Body of pancreas (tissue), 4 donors: ENCODE measurements around the gene PARP12. TPM values are rescaled to one million over a fixed set of nuclear protein-coding genes. Genes with fewer than 3 reads are reported as not detected.

Experiments used
- ATAC-seq: fragments of 150-250 bp; one replicate; pipeline ENCODE4 v1.9.1; 2016
- DNase-seq, 4 donors: peaks; one replicate each; pipeline ENCODE4 v3.0.0-alpha.2; 2019
- H3K27ac ChIP-seq, 4 donors: fragments of 200-600 bp; sonication (generic); 1 replicate in 3 of 4; 2 replicates in 1 of 4; pipeline versions ENCODE4 v1.5.1 to v1.6.1; 2016 to 2019; ENCODE audit warnings: mild to moderate bottlenecking in 1 of 4, mixed read lengths in 1 of 4, moderate library complexity in 1 of 4
- H3K27me3 ChIP-seq, 2 donors: fragments of 200-600 bp; sonication (generic); one replicate each; pipeline ENCODE4 v1.6.0; 2016; ENCODE audit warnings: mild to moderate bottlenecking in 1 of 2
- H3K36me3 ChIP-seq, 2 donors: fragments of 200-600 bp; sonication (generic); replicated peaks in 1 of 2; 2 replicates each; pipeline ENCODE4 v1.5.1; 2016; ENCODE audit warnings: low read depth in 2 of 2; ENCODE audit not compliant: insufficient read depth in 1 of 2
- H3K4me1 ChIP-seq: fragments of 200-600 bp; sonication (generic); one replicate; pipeline ENCODE4 v1.6.0; 2016
- H3K4me3 ChIP-seq, 2 donors: fragments of 200-600 bp; sonication (generic); 1 replicate in 1 of 2; 2 replicates in 1 of 2; pipeline ENCODE4 v1.5.1; 2016 to 2019
- H3K9me3 ChIP-seq, 3 donors: fragments of 200-600 bp; sonication (generic); 1 replicate in 2 of 3; 2 replicates in 1 of 3; pipeline ENCODE4 v1.5.1; 2016
- POLR2A ChIP-seq, 3 donors: fragments of 450-650 bp; IDR thresholded peaks; one replicate each; pipeline ENCODE4 v1.6.1; 2016; ENCODE audit warnings: antibody characterized with exemption in 3 of 3, mild to moderate bottlenecking in 2 of 3
- WGBS, 2 donors: methylation state at CpG; one replicate each; pipeline ENCODE4 v1.1.5; 2017; 5-methylcytosine and 5-hydroxymethylcytosine counted together
- intact Hi-C: fragments of 100-400 bp; cut with DNase I; formaldehyde crosslinking; loops from one replicate; pipeline ENCODE4 v1.15.1; 2023
- total RNA-seq, 2 donors: library from RNA; depleted of rRNA; stranded (reverse); fragments of >200 nt; gene quantifications; one replicate each; pipeline ENCODE4 v1.1.0, GENCODE V29; 2016
- TF ChIP-seq, protein P1 (sequence below), 7 experiments: fragments of 450-650 bp in 4 of 7; fragments of 200-600 bp in 3 of 7; sonication (generic) in 3 of 7; IDR thresholded peaks; one replicate each; pipeline ENCODE4 v1.5.1; 2016 to 2019; ENCODE audit warnings: antibody characterized with exemption in 7 of 7

The PARP12 gene
- total RNA-seq, 2 donors from 2014 or later: 37.1 to 66.9 TPM

DNA sequence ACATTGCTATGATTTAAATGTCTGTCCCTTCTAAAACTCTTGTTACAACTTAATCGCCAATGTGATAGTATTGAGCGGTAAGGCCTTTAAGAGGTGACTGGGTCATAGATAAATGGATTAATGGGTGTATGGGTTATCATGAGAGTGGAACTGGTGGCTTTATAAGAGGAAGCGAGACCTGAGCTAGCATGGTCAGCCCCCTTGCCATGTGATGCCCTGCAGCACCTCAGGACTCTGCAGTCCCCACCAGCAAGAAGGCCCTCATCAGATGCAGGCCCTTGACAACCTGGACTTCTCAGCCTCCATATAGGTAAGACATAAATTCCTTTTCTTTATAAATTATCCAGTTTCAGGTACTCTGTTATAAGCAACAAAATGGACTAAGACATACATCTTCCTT, 15.6 kb downstream of the PARP12 start:
- Histone ChIP-seq H3K27ac (no peak overlapping the region), H3K4me1 (peaks cover 45% of the 10 kb centered on the region), H3K27me3 (no peaks in the 10 kb centered on the region), H3K9me3 (no peaks in the 10 kb centered on the region), H3K4me3 (no peak overlapping the region), H3K36me3 (no peaks in the 10 kb centered on the region)
- ATAC-seq (no peak), DNase-seq (no peak)
- 77 to 85% methylated on average over 3 of the region's 3 CpGs for WGBS, 2 donors
- no peak for TF ChIP-seq POLR2A (IDR thresholded peaks at IDR 0.05)
- TF ChIP-seq, protein P1, sequence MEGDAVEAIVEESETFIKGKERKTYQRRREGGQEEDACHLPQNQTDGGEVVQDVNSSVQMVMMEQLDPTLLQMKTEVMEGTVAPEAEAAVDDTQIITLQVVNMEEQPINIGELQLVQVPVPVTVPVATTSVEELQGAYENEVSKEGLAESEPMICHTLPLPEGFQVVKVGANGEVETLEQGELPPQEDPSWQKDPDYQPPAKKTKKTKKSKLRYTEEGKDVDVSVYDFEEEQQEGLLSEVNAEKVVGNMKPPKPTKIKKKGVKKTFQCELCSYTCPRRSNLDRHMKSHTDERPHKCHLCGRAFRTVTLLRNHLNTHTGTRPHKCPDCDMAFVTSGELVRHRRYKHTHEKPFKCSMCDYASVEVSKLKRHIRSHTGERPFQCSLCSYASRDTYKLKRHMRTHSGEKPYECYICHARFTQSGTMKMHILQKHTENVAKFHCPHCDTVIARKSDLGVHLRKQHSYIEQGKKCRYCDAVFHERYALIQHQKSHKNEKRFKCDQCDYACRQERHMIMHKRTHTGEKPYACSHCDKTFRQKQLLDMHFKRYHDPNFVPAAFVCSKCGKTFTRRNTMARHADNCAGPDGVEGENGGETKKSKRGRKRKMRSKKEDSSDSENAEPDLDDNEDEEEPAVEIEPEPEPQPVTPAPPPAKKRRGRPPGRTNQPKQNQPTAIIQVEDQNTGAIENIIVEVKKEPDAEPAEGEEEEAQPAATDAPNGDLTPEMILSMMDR (IDR thresholded peaks at IDR 0.05): no peak
- intact Hi-C loops: no loop called here

DNA sequence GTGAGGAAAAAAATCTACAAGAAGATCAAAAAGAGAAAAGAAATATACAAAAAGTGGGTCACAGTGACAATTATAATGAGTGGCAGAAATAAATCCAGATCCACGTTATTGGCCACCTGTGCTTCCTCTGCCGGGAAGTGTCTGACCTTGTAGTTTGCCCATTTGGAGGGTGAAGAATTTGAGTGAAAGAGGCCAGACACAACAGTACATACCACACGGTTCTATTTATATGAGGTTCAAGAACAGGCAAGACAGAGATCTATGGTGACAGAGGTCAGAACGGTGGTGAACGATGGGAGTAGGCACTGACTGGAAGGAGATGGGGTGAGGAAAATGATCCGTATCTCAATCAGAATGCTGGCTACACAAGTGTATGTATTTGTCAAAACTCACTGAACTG, 17.1 kb downstream of the PARP12 start:
- intact Hi-C loops: no loop called here
- Histone ChIP-seq H3K27ac (no peak overlapping the region), H3K4me3 (no peak overlapping the region), H3K4me1 (peaks cover 45% of the 10 kb centered on the region), H3K27me3 (no peaks in the 10 kb centered on the region), H3K9me3 (no peaks in the 10 kb centered on the region), H3K36me3 (no peaks in the 10 kb centered on the region)
- ATAC-seq (no peak), DNase-seq (no peak)
- TF ChIP-seq POLR2A (IDR thresholded peaks at IDR 0.05): no peak
- TF ChIP-seq, protein P1 (IDR thresholded peaks at IDR 0.05): no peak
- 21 to 24% methylated on average over 6 of the region's 6 CpGs for WGBS, 2 donors

DNA sequence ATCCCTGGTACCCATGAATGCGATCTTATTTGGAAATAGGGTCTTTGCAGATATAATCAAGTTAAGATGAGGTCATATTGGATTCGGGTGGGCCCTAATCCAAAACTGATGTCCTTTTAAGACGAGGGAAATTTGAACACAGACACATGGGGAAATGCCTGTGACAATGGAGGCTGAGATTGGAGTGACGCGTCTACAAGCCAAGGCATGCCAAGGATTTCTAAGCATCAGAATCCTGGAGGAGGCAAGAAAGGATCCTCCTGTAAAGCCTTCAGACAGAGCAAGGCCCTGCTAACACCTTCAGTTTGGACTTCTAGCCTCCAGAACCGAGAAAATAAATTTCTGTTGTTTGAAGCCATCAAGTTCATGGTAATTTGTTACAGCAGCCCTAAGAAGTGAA, 18.5 kb downstream of the PARP12 start:
- ATAC-seq (no peak), DNase-seq (no peak)
- Histone ChIP-seq H3K27me3 (no peaks in the 10 kb centered on the region), H3K36me3 (no peaks in the 10 kb centered on the region), H3K9me3 (no peaks in the 10 kb centered on the region), H3K27ac (no peak overlapping the region), H3K4me3 (no peak overlapping the region), H3K4me1 (peaks cover 37% of the 10 kb centered on the region)
- 95 to 98% methylated on average over 6 of the region's 6 CpGs for WGBS, 2 donors
- TF ChIP-seq POLR2A (IDR thresholded peaks at IDR 0.05): no peak
- TF ChIP-seq, protein P1 (IDR thresholded peaks at IDR 0.05): no peak
- intact Hi-C loops: no loop called here

DNA sequence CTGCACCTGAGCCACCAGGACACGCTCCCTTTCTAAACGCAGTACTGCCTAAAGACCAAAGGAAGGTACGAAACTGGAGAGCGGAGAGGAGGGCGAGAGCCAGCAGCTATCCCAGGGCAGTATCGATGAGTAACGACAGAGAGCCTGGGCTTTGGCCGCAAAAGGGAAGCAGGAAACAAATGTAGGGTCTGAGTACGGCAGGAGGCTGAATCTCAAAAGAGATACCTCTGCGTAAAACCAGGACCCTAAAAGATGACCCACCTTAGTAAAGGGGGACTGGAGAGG, 20.4 kb downstream of the PARP12 start:
- Histone ChIP-seq H3K27me3 (no peaks in the 10 kb centered on the region), H3K9me3 (no peaks in the 10 kb centered on the region), H3K36me3 (peaks cover 4 to 5% of the 10 kb centered on the region in 2 donors), H3K4me3 (no peak overlapping the region), H3K27ac (no peak overlapping the region), H3K4me1 (peaks cover 24% of the 10 kb centered on the region)
- no peak for TF ChIP-seq POLR2A (IDR thresholded peaks at IDR 0.05)
- intact Hi-C loops: no loop called here
- no peak for DNase-seq
- no peak for ATAC-seq
- WGBS, 2 donors: 94% methylated on average over 10 of the region's 10 CpGs

DNA sequence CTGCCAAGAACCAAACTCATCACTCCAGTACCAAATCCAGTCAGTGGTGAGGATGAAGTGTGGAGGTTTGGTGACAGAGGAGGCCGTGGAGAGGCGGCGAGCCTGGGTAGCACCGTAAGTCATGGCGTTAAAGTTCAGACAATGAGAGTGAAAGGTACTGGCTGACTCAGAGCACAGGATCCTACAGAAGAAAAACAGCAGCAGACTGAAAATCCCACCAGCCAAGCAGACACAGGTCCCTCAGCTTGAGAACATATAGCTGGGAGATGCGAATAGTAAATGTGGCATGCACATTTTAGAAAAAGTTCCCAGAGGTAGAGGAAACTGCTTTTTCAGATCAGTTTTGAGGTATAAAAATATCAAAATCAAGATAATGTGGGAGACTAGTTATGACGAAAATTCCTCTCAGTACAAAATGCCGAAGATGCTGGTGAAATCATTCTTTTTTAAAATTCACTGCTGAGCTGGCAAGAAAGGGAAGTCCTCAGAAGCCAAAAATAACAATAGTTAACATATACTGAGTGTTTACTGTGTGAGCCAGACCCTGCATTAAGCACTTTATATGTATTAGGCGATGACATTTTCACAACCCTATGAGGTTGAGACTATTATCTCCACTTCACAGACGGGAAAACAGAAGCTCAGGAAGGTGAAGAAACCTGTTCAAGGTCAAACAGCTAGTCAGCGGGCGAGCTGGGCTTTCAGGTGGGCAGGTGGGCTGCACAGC, 20.9 kb downstream of the PARP12 start:
- intact Hi-C loops: no loop called here
- DNase-seq (no peak), ATAC-seq (no peak)
- Histone ChIP-seq H3K27ac (no peak overlapping the region), H3K27me3 (no peaks in the 10 kb centered on the region), H3K4me3 (no peak overlapping the region), H3K9me3 (no peaks in the 10 kb centered on the region), H3K36me3 (peaks cover 4 to 9% of the 10 kb centered on the region in 2 donors), H3K4me1 (peaks cover 19% of the 10 kb centered on the region)
- TF ChIP-seq, protein P1 (IDR thresholded peaks at IDR 0.05): no peak
- no peak for TF ChIP-seq POLR2A (IDR thresholded peaks at IDR 0.05)
- WGBS, 2 donors: 86 to 93% methylated on average over 12 of the region's 12 CpGs
